ENCODE data around the gene LMNA.
"Not testable (repeated sequence)": the region's sequence is repeated elsewhere in the genome, so short reads cannot be mapped to it uniquely, and the experiment has no call there.

- TF ChIP-seq CTCF (conservative IDR thresholded peaks at IDR 0.05; ENCODE audit: low read length); EZH2phosphoT487 (IDR thresholded peaks at IDR 0.05; ENCODE audit: borderline replicate concordance, low read depth, low read length): not testable (repeated sequence)
These were observed 2.2 kb downstream of the LMNA start for GRCh38 chr1:156116731-156117130.

All from OCI-LY7 (cell line).